GM19455 (cell line): ENCODE measurements around the gene EXOC2.

Source experiments
- ATAC-seq: cut with Tn5 transposase; IDR thresholded peaks from one replicate; pipeline ENCODE4 v1.9.1; 2021; ENCODE audit not compliant: unreplicated experiment

Gene EXOC2

GRCh38 chr6:474453-475185 is 218.3 kb downstream of the EXOC2 start:
- no peak for ATAC-seq

GRCh38 chr6:473768-474452 is 219.0 kb downstream of the EXOC2 start:
- no peak for ATAC-seq

DNA sequence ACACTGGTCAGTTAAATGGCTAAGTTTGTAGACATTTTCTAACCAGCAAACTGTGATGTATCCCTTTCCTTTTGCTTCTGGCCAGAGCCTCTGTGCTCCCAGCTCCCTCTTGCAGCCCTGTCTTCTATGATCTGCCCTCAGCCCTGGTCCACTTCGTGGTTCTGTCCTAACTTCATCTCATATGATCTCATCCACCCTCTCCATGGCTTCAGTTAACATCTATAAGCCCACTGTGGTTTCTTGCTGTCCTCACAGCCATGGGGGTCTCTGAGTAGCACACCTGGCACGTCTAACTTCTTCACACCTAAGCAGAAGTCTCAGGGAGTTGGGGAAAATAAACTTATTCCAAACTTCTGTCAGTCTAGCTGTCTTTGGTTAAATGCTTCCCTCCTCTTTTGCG is 219.6 kb downstream of the EXOC2 start:
- no peak for ATAC-seq

- no peak for ATAC-seq
Measured at GRCh38 chr6:470901-471448, 222.0 kb downstream of the EXOC2 start.

GRCh38 chr6:470051-470900 is 222.7 kb downstream of the EXOC2 start:
- no peak for ATAC-seq

DNA sequence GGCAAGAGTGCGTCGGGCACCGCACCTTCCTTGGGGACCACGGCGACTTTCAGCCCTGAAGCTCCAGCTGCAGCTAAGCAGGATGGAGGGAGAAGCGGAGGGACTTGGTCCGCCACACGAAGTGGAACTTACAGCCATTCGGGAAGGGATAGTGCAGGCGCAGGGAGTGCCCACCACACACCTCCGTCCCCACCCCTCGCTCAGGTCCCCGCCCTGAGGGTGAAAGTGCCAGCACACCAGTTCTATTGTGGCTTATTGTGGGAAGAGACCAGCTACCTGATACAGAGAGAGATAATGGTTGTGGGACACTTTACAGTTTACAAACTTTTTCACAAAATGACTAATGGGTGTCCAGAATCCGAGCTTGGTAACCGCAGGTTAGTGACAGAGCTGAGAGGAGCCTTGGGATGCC is 225.3 kb downstream of the EXOC2 start:
- no peak for ATAC-seq

GRCh38 chr6:467111-467510 is 225.8 kb downstream of the EXOC2 start:
- no peak for ATAC-seq

DNA sequence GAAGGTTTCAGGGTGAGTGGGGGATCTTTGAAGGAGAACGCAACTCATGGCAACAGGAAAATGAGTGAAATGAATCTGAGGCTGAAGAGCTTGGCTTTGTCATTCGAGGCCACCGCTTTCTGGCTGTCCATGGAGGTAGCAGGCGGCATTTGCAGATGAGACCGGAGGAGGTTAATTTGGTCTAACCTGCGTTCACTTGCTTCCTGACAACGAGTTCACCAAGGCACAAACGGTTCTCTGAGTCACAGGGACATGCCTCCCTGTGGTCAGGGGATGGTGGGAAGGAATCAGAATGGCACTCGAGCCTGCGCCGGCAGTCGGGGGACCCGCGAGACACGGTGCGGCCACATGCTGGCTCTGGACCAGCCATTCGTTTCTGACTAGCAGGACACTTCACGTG is 226.4 kb downstream of the EXOC2 start:
- no peak for ATAC-seq

DNA sequence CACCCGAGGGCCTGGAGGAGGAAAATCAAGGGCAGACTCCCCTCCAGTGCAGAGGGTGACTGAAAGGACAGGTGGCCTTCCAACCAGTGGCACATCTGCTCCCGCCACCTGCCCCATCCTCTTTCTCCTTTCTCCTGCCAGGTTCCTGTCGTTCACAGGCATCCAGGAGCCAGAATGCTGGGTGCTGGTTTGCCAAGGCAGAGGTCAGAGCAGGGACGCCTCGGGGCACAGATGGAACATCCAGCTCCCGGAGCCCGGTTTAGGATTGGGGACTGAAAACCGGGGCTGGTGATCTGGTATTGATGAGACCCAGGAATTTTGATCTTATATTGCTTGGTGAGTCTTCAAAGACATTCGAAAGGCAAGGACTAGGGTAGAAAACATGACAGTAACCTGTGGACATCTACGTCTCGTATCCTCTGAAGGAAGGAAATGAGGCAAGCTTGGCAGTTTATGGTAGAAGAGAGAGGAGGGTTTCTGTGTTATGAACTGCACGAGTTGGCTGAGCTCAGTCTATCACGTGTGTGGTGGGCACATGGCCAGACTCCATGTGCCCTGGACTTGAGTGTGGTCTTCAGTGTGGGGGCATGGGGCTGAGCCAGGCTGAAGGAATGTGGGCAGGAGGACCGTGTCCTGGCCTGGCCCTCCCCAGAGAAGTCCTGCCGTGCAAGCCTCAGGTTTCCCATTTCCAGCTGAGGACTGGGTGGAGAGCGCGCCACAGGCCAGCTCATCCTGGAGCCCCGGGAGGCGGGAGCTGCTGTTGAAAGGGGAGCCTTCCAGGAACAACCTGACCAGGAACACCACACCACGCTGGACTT is 227.2 kb downstream of the EXOC2 start:
- no peak for ATAC-seq

- no peak for ATAC-seq
Measured at GRCh38 chr6:456887-457286, 236.1 kb downstream of the EXOC2 start.

- no peak for ATAC-seq
Measured at GRCh38 chr6:456358-456867, 236.5 kb downstream of the EXOC2 start.

DNA sequence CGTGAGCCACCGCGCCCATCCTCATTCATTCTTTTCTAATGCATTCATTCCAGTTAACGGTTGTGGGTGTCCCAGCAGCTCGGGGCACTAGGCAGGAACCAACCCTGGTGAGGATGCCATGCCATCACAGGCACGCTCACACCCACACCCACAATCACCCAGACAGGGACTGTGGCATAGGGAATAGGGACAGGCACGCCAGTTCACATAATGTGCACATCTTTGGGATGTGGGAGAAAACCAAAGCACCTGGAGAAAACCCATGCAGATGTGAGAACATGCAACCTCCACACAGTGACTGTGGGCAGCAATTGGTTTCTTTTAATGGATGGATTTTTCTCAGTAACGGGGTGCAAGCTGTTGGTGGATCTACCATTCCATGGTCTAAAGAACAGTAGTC is 237.1 kb downstream of the EXOC2 start:
- no peak for ATAC-seq

DNA sequence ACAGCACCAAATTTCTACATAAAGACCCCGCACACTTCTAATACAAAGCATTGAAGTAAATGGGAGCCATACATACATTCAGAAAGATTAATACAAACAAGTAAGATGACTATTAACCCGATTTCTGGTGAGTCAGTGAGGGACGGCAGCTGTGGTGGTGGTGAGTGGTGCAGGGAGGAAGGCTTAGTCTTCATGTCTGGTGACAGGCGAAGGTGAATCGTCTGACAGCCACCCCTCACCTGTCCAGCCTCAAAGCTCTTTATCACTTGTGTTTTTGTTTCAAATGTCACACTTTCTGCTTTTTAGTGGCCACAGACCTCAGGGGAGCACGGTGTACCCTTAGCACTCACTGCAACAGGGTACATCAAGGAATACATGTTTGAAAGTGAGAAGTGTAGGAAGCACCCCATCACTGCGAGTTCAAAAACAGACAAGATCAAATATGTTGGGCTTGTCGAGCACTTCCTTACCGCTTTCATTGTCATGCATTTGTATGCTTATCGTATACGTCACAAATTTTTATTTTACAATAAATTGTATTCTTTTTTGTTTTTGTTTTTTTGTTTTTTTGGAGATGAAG is 237.8 kb downstream of the EXOC2 start:
- ATAC-seq, result no peak

GRCh38 chr6:454148-454991 is 238.6 kb downstream of the EXOC2 start:
- ATAC-seq, result no peak

DNA sequence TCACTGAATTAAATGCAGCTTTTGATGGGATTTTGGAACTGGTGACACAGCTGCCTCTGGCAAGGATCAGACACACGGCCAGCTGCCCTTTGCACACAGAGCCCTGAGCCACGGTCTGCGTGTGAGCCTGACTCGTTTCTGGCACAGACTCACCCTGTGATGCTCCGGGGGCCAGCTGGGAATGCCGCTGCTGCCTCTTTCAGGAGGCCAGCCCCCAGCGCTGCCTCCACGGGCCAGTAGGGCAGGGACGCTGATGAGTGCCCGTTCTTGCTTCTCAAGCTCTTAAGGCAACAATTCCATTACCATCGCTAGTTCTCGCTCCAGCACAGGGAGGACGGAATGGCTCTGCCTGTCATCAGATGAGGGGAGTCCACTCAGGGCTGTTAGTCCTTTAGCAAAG is 239.8 kb downstream of the EXOC2 start:
- ATAC-seq, result no peak

DNA sequence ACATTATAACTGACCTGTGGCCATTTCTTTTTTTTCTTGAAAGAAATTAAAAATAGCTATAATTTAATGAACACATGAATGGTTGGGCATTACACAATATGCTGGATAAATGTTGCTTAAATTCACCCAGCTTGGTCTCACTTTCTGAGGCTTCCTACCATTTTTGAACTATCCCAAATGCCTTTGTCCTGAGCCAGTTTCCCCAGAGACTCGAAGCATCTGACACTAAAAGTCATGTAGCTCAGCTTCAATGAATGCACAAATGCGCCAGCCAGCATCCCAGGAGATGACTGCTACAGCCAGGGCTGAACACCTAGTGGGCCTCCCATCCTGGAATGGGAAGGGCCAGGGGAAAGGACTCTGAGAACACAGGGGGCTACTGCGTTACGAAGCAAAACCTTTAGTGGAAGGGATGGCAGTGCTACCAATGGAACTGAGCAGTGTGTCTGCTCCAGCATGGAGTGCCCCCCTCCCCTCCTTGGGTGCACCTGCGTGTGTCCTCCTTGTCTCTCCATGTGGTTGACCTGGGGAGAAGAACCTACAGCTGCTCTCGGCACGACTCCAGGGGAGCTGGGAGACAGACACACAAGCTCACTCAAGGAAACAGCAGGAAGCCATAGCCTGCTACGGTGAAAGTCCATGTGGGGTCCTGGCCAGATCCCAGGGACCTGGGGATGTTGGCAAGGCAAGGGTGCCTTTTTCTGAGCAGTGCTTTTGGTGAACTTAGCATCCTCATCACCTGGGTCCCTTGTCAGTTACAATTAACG is 240.5 kb downstream of the EXOC2 start:
- ATAC-seq, result no peak

DNA sequence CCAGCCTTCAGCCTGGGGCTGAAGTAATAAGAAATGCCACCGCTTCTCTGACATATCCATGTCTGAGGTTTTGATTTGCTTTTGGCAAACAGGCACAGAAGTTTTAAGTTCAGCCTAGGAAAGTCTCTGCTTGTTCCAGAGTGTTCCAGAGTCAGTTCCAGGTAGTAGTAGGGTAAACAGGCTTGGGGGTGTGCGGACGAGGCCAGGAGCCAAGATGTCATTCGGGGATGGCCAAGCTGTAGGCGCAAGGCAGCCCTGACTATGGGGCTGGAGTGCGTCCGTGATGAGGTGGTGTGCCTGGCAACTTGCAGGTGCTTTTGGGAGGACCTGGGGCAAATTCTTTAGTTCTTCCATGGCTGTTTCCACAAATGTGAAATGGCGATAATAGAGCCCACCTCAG is 241.1 kb downstream of the EXOC2 start:
- ATAC-seq, result no peak

- no peak for ATAC-seq
Measured at GRCh38 chr6:451336-451735, 241.6 kb downstream of the EXOC2 start.
